NT2/D1 (cell line): ENCODE measurements around the gene ASAP3.
A peak's percentile ranks its signal among the peaks of the same experiment; 100 is the strongest.

ENCODE experiments used
- DNase-seq: peaks from one replicate; pipeline ENCODE4 v3.0.0-alpha.2; 2011; ENCODE audit warnings: low read depth, low spot score
- H3K27me3 ChIP-seq: 2 replicates; pipeline ENCODE4 v1.6.0; 2011; ENCODE audit warnings: mild to moderate bottlenecking; ENCODE audit not compliant: insufficient read length, insufficient read depth
- H3K36me3 ChIP-seq: 2 replicates; pipeline ENCODE4 v1.6.1; 2011; ENCODE audit warnings: mild to moderate bottlenecking, low read length, mixed read lengths; ENCODE audit not compliant: insufficient read depth, insufficient read length
- H3K4me1 ChIP-seq: 2 replicates; pipeline ENCODE4 v1.5.1; 2011; ENCODE audit not compliant: insufficient read depth, insufficient read length
- H3K4me3 ChIP-seq: 2 replicates; pipeline ENCODE4 v1.5.1; 2011; ENCODE audit warnings: low read depth; ENCODE audit not compliant: insufficient read length
- H3K9ac ChIP-seq: 2 replicates; pipeline ENCODE4 v1.6.0; 2011; ENCODE audit warnings: low read depth; ENCODE audit not compliant: insufficient read length
- H3K9me3 ChIP-seq: 2 replicates; pipeline ENCODE4 v1.5.1; 2011; ENCODE audit warnings: mild to moderate bottlenecking, low read length; ENCODE audit not compliant: insufficient read depth
- SUZ12 ChIP-seq: IDR thresholded peaks from 2 replicates; pipeline ENCODE4 v1.6.1; 2011; ENCODE audit not compliant: insufficient read length, insufficient read depth; ENCODE audit errors: extremely low read depth
- YY1 ChIP-seq: IDR thresholded peaks from 2 replicates; pipeline ENCODE4 v1.6.1; 2011; ENCODE audit not compliant: insufficient read length, insufficient read depth
- ZNF274 ChIP-seq: IDR thresholded peaks from 2 replicates; pipeline ENCODE4 v1.6.1; 2011; ENCODE audit warnings: mild to moderate bottlenecking, low read depth, low read length

Gene ASAP3

GRCh38 chr1:23483321-23484252 lies at the start of gene ASAP3:
ASAP3 (minus strand) TSS chr1:23484179; CDS start chr1:23484133, 46 bp downstream.
- peak within 1 kb of the TSS; percentile 74 for H3K4me3 ChIP-seq
- DNase-seq, result peak; percentile 40
- H3K36me3 ChIP-seq, result peaks cover 8% of the 10 kb centered on the region
- H3K27me3 ChIP-seq, result no peaks in the 10 kb centered on the region
- TF ChIP-seq YY1 (no peak), SUZ12 (no peak), ZNF274 (no peak)
- no peaks in the 10 kb centered on the region for H3K4me1 ChIP-seq
- no peaks in the 10 kb centered on the region for H3K9me3 ChIP-seq
- peak within 1 kb of the TSS; percentile 90 for H3K9ac ChIP-seq

GRCh38 chr1:23533246-23534023 lies 49.5 kb upstream of the ASAP3 start:
- no peak for DNase-seq
- H3K4me1 ChIP-seq, result peaks cover 8% of the 10 kb centered on the region
- no peak overlapping the region for H3K9ac ChIP-seq
- no peak overlapping the region for H3K4me3 ChIP-seq
- no peaks in the 10 kb centered on the region for H3K9me3 ChIP-seq
- no peaks in the 10 kb centered on the region for H3K36me3 ChIP-seq
- TF ChIP-seq ZNF274, result no peak
- no peak for TF ChIP-seq YY1
- TF ChIP-seq SUZ12, result no peak
- H3K27me3 ChIP-seq, result peaks cover 19% of the 10 kb centered on the region

- no peak for TF ChIP-seq YY1
- no peak for TF ChIP-seq SUZ12
- TF ChIP-seq ZNF274, result no peak
- H3K4me3 ChIP-seq, result no peak overlapping the region
- no peak for DNase-seq
- peak overlapping the region; percentile 59 for H3K9ac ChIP-seq
- H3K36me3 ChIP-seq, result no peaks in the 10 kb centered on the region
- no peaks in the 10 kb centered on the region for H3K9me3 ChIP-seq
- peaks cover 12% of the 10 kb centered on the region for H3K4me1 ChIP-seq
- peaks cover 19% of the 10 kb centered on the region for H3K27me3 ChIP-seq
Observed at GRCh38 chr1:23531562-23532094, 47.6 kb upstream of the ASAP3 start.

- Histone ChIP-seq H3K27me3 (peaks cover 19% of the 10 kb centered on the region), H3K9me3 (no peaks in the 10 kb centered on the region), H3K4me1 (peaks cover 12% of the 10 kb centered on the region), H3K4me3 (peak within 1 kb of the TSS; percentile 60), H3K36me3 (no peaks in the 10 kb centered on the region), H3K9ac (peak within 1 kb of the TSS; percentile 86)
- TF ChIP-seq ZNF274 (no peak), YY1 (no peak), SUZ12 (no peak)
- DNase-seq, result no peak
Observed at GRCh38 chr1:23530747-23531561, 47.0 kb upstream of the ASAP3 start, which contains the start of gene E2F2. E2F2 (minus strand) TSS chr1:23531233; CDS start chr1:23530793, 440 bp downstream.

- peak overlapping the region; percentile 60 for H3K4me3 ChIP-seq
- peaks cover 12% of the 10 kb centered on the region for H3K4me1 ChIP-seq
- peak overlapping the region; percentile 86 for H3K9ac ChIP-seq
- H3K9me3 ChIP-seq, result no peaks in the 10 kb centered on the region
- TF ChIP-seq ZNF274 (no peak), YY1 (no peak), SUZ12 (no peak)
- no peaks in the 10 kb centered on the region for H3K36me3 ChIP-seq
- DNase-seq, result no peak
- peaks cover 19% of the 10 kb centered on the region for H3K27me3 ChIP-seq
Observed at GRCh38 chr1:23530087-23530746, 46.2 kb upstream of the ASAP3 start.
